Ishikawa (cell line): ENCODE results near the gene ASTN2.

Experiments
- CEBPB ChIP-seq: IDR thresholded peaks from 2 replicates; pipeline ENCODE4 v1.6.1; 2012
- CREB1 ChIP-seq: IDR thresholded peaks from 2 replicates; pipeline ENCODE4 v1.6.1; 2012; ENCODE audit warnings: low read depth
- EGR1 ChIP-seq: IDR thresholded peaks from 2 replicates; pipeline ENCODE4 v1.6.1; 2012
- EP300 ChIP-seq: IDR thresholded peaks from 2 replicates; pipeline ENCODE4 v1.6.1; 2012; ENCODE audit warnings: borderline replicate concordance
- FOXM1 ChIP-seq: IDR thresholded peaks from 2 replicates; pipeline ENCODE4 v1.6.1; 2012; ENCODE audit warnings: low read depth, borderline replicate concordance
- NFIC ChIP-seq: IDR thresholded peaks from 2 replicates; pipeline ENCODE4 v1.6.1; 2012
- RAD21 ChIP-seq: IDR thresholded peaks from 2 replicates; pipeline ENCODE4 v1.6.1; 2012; ENCODE audit warnings: low read depth
- TAF1 ChIP-seq: IDR thresholded peaks from 2 replicates; pipeline ENCODE4 v1.6.1; 2012; ENCODE audit warnings: low read depth, mild to moderate bottlenecking
- TCF12 ChIP-seq: IDR thresholded peaks from 2 replicates; pipeline ENCODE4 v1.6.1; 2012; ENCODE audit warnings: low read depth
- TEAD4 ChIP-seq: IDR thresholded peaks from 2 replicates; pipeline ENCODE4 v1.6.1; 2012
- YY1 ChIP-seq: IDR thresholded peaks from 2 replicates; pipeline ENCODE4 v1.6.1; 2012; ENCODE audit warnings: low read depth
- ZBTB7A ChIP-seq: IDR thresholded peaks from 2 replicates; pipeline ENCODE4 v1.6.1; 2012; ENCODE audit warnings: low read depth
- TF ChIP-seq, protein P1 (sequence below): IDR thresholded peaks from 2 replicates; pipeline ENCODE4 v1.6.1; 2012
- TF ChIP-seq, protein P2 (sequence below): IDR thresholded peaks from 2 replicates; pipeline ENCODE4 v1.6.1; 2012; ENCODE audit warnings: low read depth, mild to moderate bottlenecking
- TF ChIP-seq, protein P3 (sequence below): IDR thresholded peaks from 2 replicates; pipeline ENCODE4 v1.6.1; 2012

The ASTN2 gene

DNA sequence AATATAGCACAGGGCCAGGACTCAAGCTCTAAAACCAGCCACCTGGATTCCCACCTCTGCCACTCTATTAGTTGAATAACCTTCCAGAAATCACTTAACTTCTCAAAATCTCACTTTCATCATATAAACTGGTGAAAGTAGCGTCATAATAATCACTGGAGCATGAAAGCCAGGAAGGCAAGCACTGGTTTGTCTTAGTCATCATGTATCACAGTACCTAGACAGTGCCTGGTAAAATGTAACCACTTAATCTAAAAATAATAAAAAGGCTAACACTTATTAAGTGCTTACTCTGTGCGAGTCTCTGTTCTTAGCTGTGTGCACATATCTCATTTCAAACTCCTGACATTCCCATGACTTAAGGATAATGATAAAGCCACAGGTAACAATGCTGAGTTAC, 109.4 kb downstream of the ASTN2 start:
- TF ChIP-seq FOXM1, result no peak
- no peak for TF ChIP-seq EP300
- TF ChIP-seq EGR1, result no peak
- TF ChIP-seq, protein P1, sequence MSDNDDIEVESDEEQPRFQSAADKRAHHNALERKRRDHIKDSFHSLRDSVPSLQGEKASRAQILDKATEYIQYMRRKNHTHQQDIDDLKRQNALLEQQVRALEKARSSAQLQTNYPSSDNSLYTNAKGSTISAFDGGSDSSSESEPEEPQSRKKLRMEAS, result no peak
- TF ChIP-seq TAF1, result no peak
- no peak for TF ChIP-seq TEAD4
- TF ChIP-seq ZBTB7A, result no peak
- TF ChIP-seq CEBPB, result no peak
- TF ChIP-seq, protein P2, sequence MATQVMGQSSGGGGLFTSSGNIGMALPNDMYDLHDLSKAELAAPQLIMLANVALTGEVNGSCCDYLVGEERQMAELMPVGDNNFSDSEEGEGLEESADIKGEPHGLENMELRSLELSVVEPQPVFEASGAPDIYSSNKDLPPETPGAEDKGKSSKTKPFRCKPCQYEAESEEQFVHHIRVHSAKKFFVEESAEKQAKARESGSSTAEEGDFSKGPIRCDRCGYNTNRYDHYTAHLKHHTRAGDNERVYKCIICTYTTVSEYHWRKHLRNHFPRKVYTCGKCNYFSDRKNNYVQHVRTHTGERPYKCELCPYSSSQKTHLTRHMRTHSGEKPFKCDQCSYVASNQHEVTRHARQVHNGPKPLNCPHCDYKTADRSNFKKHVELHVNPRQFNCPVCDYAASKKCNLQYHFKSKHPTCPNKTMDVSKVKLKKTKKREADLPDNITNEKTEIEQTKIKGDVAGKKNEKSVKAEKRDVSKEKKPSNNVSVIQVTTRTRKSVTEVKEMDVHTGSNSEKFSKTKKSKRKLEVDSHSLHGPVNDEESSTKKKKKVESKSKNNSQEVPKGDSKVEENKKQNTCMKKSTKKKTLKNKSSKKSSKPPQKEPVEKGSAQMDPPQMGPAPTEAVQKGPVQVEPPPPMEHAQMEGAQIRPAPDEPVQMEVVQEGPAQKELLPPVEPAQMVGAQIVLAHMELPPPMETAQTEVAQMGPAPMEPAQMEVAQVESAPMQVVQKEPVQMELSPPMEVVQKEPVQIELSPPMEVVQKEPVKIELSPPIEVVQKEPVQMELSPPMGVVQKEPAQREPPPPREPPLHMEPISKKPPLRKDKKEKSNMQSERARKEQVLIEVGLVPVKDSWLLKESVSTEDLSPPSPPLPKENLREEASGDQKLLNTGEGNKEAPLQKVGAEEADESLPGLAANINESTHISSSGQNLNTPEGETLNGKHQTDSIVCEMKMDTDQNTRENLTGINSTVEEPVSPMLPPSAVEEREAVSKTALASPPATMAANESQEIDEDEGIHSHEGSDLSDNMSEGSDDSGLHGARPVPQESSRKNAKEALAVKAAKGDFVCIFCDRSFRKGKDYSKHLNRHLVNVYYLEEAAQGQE, result no peak
- no peak for TF ChIP-seq TCF12

DNA sequence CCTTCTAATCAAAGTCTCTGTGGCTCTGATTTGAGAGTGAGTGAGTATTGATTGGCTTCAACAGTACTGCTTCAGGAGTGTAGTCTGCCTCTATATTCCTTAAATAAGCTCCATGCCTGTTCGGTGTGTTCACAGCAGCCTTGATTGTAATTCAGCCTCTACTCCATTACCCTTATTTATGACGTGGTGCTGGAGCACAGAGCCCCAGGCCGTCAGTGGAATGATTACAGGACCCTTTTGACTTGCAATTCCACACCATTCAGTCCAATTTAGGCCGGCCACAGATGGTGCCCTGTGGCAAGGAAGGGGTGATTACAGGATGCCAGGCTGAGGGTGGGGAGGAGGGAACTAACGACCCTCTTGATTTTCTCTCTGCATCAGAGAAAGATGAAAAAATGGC, 110.3 kb downstream of the ASTN2 start:
- TF ChIP-seq, protein P1, result no peak
- TF ChIP-seq TCF12 (no peak), CREB1 (no peak), TAF1 (no peak), RAD21 (no peak)
- TF ChIP-seq, protein P2, result no peak

DNA sequence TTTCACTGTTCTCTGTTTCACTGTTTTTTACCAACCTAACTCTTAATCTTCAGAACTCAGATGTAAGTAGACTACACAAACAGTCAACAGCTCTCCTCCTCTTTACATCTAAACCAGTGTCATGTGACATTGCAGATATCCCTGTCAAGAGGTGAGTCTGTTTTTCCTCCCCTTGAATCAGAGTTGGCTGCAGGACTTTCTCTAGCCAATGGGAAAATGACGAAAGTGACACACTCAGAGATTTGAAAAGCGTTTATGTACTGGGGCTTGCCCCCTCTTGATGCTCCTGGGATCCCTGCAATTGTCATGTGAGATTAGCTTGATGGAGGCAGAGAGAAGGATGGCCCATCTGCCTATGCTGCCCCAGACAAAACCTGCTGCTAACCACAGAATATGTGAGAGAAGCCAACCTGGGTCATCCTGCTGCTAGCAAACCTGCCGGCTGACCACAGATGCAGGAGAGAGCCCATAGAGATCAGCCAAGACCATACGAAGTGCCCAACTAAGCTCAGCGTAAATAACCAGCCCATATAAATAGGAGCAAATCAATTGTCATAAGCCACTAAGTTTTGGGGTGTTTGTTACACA, 111.1 kb downstream of the ASTN2 start:
- TF ChIP-seq, protein P3, sequence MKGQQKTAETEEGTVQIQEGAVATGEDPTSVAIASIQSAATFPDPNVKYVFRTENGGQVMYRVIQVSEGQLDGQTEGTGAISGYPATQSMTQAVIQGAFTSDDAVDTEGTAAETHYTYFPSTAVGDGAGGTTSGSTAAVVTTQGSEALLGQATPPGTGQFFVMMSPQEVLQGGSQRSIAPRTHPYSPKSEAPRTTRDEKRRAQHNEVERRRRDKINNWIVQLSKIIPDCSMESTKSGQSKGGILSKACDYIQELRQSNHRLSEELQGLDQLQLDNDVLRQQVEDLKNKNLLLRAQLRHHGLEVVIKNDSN, result no peak
- TF ChIP-seq, protein P2, result no peak
- TF ChIP-seq TAF1, result no peak

DNA sequence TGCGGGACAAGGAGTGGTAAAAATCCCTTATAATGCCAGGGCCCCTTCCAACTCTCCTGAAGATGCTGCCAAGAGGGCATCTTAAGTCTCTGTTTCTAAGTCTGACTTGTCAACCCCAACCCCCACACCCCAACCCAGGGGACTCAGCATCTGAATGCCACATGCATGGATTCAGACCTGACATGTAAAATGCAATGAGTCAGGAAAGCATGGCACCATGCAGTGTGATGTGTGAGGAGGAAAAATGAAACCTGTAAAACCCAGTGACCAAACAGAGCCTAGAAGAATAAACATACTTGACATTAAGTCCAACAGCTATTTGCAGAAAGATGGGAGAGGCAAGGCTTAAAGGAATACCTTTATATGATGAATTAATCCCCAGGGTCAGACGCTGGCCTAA, 112.4 kb downstream of the ASTN2 start:
- no peak for TF ChIP-seq EP300
- TF ChIP-seq NFIC, result no peak
- TF ChIP-seq CEBPB, result no peak
- TF ChIP-seq YY1, result no peak
- TF ChIP-seq FOXM1, result no peak
- no peak for TF ChIP-seq TCF12
- TF ChIP-seq TAF1, result no peak
- no peak for TF ChIP-seq CREB1
- TF ChIP-seq, protein P2, result no peak
- no peak for TF ChIP-seq EGR1
- no peak for TF ChIP-seq TEAD4
- TF ChIP-seq, protein P3, result no peak
- TF ChIP-seq, protein P1, result no peak
- TF ChIP-seq ZBTB7A, result no peak
- no peak for TF ChIP-seq RAD21
